Panc1 (cell line): ENCODE measurements around the gene CCRL2. TPM values are rescaled to one million over a fixed set of nuclear protein-coding genes. Genes with fewer than 3 reads are reported as not detected.

Source experiments
- ATAC-seq: fragments of 200-7000 bp; cut with Tn5 transposase; 2 replicates; pipeline ENCODE4 v1.9.1; 2020; ENCODE audit warnings: mild to moderate bottlenecking, moderate library complexity
- BruUV-seq: library from RNA; stranded (reverse); fragments of 400-500 nt; replicated peaks from 2 replicates; lab custom pipeline; 2021; lab: Mats Ljungman, UMichigan
- CTCF ChIA-PET: fragments of 300-600 bp; sonication (Branson Sonifier 250); formaldehyde crosslinking; loops from one replicate; lab custom pipeline; 2022; ENCODE audit warnings: antibody characterized with exemption; lab: Charles Lee
- POLR2A ChIA-PET: fragments of 300-600 bp; sonication (Branson Sonifier 250); formaldehyde crosslinking; loops from one replicate; lab custom pipeline; 2022; ENCODE audit warnings: antibody characterized with exemption; lab: Charles Lee
- DNase-seq: peaks from one replicate; pipeline ENCODE4 v3.0.0-alpha.2; 2010; ENCODE audit warnings: low read depth, low spot score
- H3K27ac ChIP-seq: 2 replicates; pipeline ENCODE4 v1.5.1; 2011; ENCODE audit warnings: mild to moderate bottlenecking, low read length, inconsistent platforms
- H3K27me3 ChIP-seq: fragments of 200-500 bp; sonication (Bioruptor generic); 2 replicates; pipeline ENCODE4 v1.6.0; 2014; ENCODE audit warnings: low read length, inconsistent platforms; ENCODE audit not compliant: control insufficient read depth, insufficient read depth
- H3K36me3 ChIP-seq: fragments of 200-500 bp; sonication (Bioruptor generic); 2 replicates; pipeline ENCODE4 v1.5.1; 2014; ENCODE audit warnings: inconsistent platforms, mild to moderate bottlenecking, low read length, moderate library complexity; ENCODE audit not compliant: control insufficient read depth, insufficient read depth
- H3K4me1 ChIP-seq: 2 replicates; pipeline ENCODE4 v1.5.1; 2011; ENCODE audit warnings: inconsistent platforms, mild to moderate bottlenecking, low read length, moderate library complexity; ENCODE audit not compliant: control insufficient read depth, insufficient read depth
- H3K4me3 ChIP-seq, 2 experiments: 2 replicates each; pipeline ENCODE4 v1.5.1; 2011 to 2012; ENCODE audit warnings: low read depth in 2 of 2, low read length in 2 of 2, mild to moderate bottlenecking in 2 of 2, inconsistent platforms in 1 of 2, moderate library complexity in 1 of 2
- H3K9me3 ChIP-seq: fragments of 200-500 bp; sonication (Bioruptor generic); 2 replicates; pipeline ENCODE4 v1.5.1; 2014; ENCODE audit warnings: low read depth, mild to moderate bottlenecking, inconsistent platforms, low read length, moderate library complexity; ENCODE audit not compliant: control insufficient read depth, insufficient read depth
- POLR2AphosphoS5 ChIP-seq: IDR thresholded peaks from 2 replicates; pipeline ENCODE4 v1.6.1; 2012; ENCODE audit warnings: mild to moderate bottlenecking, low read depth, low read length, moderate library complexity
- SIN3A ChIP-seq: IDR thresholded peaks from 2 replicates; pipeline ENCODE4 v1.6.1; 2012; ENCODE audit warnings: low read depth, mild to moderate bottlenecking, low read length, moderate library complexity, borderline replicate concordance; ENCODE audit not compliant: insufficient read depth
- TCF7L2 ChIP-seq: IDR thresholded peaks from 2 replicates; pipeline ENCODE4 v1.6.1; 2011; ENCODE audit warnings: mild to moderate bottlenecking, low read depth, low read length, inconsistent platforms
- in situ Hi-C: cut with HindIII; loops from 2 replicates; pipeline ENCODE4 v1.10.0; 2016; ENCODE audit warnings: low sequenced_read_pairs, low pct_unique_long_range_greater_than_20kb
- intact Hi-C: fragments of 100-400 bp; cut with micrococcal nuclease; formaldehyde crosslinking; loops from one replicate; pipeline ENCODE4 v1.10.0; 2022; ENCODE audit not compliant: unreplicated experiment
- total RNA-seq: library from RNA; stranded (reverse); gene quantifications from one replicate; pipeline ENCODE4 v1.2.1, GENCODE V29; 2021; ENCODE audit not compliant: unreplicated experiment
- TF ChIP-seq, protein P1 (sequence below): fragments of 450-650 bp; IDR thresholded peaks from 2 replicates; pipeline ENCODE4 v1.5.1; 2017; ENCODE audit warnings: mild to moderate bottlenecking
- TF ChIP-seq, protein P2 (sequence below), 2 experiments: IDR thresholded peaks; 2 replicates each; pipeline ENCODE4 v1.6.1; 2011 to 2012; ENCODE audit warnings: low read depth in 2 of 2, control low read depth in 1 of 2, low read length in 1 of 2, mild to moderate bottlenecking in 1 of 2, moderate library complexity in 1 of 2; ENCODE audit not compliant: insufficient read depth in 1 of 2

Gene CCRL2
- total RNA-seq, 1 experiment from 2014 or later: not detected

DNA sequence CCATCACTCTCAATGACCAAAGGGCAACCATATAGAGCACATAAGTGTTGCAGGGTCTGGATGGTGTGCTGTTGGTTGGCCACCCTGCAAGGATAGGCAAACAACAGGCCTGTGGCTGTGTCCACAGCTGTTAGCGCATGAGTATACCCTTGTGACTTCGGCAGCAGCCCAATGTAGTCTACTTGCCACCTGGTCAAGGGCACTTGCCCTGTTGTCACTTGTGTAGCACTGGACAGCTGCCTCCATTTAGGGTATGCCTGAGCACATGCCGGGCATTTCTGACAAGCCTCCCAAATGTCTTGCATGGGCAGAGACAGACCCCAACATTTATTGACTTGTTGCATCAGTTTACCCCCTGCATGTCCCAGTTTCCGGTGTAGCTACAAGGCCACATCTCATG is 12.8 kb downstream of the CCRL2 start:
- H3K9me3 ChIP-seq: no peaks in the 10 kb centered on the region
- DNase-seq (no peak), ATAC-seq (no peak)
- no peak overlapping the region for H3K27ac ChIP-seq
- in situ Hi-C loops: no loop called here
- ChIA-PET POLR2A (no interaction called here), CTCF (no interaction called here)
- TF ChIP-seq, protein P1, sequence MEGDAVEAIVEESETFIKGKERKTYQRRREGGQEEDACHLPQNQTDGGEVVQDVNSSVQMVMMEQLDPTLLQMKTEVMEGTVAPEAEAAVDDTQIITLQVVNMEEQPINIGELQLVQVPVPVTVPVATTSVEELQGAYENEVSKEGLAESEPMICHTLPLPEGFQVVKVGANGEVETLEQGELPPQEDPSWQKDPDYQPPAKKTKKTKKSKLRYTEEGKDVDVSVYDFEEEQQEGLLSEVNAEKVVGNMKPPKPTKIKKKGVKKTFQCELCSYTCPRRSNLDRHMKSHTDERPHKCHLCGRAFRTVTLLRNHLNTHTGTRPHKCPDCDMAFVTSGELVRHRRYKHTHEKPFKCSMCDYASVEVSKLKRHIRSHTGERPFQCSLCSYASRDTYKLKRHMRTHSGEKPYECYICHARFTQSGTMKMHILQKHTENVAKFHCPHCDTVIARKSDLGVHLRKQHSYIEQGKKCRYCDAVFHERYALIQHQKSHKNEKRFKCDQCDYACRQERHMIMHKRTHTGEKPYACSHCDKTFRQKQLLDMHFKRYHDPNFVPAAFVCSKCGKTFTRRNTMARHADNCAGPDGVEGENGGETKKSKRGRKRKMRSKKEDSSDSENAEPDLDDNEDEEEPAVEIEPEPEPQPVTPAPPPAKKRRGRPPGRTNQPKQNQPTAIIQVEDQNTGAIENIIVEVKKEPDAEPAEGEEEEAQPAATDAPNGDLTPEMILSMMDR: no peak
- TF ChIP-seq SIN3A (no peak), TCF7L2 (no peak), POLR2AphosphoS5 (no peak)
- TF ChIP-seq, protein P2, sequence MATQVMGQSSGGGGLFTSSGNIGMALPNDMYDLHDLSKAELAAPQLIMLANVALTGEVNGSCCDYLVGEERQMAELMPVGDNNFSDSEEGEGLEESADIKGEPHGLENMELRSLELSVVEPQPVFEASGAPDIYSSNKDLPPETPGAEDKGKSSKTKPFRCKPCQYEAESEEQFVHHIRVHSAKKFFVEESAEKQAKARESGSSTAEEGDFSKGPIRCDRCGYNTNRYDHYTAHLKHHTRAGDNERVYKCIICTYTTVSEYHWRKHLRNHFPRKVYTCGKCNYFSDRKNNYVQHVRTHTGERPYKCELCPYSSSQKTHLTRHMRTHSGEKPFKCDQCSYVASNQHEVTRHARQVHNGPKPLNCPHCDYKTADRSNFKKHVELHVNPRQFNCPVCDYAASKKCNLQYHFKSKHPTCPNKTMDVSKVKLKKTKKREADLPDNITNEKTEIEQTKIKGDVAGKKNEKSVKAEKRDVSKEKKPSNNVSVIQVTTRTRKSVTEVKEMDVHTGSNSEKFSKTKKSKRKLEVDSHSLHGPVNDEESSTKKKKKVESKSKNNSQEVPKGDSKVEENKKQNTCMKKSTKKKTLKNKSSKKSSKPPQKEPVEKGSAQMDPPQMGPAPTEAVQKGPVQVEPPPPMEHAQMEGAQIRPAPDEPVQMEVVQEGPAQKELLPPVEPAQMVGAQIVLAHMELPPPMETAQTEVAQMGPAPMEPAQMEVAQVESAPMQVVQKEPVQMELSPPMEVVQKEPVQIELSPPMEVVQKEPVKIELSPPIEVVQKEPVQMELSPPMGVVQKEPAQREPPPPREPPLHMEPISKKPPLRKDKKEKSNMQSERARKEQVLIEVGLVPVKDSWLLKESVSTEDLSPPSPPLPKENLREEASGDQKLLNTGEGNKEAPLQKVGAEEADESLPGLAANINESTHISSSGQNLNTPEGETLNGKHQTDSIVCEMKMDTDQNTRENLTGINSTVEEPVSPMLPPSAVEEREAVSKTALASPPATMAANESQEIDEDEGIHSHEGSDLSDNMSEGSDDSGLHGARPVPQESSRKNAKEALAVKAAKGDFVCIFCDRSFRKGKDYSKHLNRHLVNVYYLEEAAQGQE (IDR thresholded peaks at IDR 0.05; ENCODE audit: insufficient read depth in 1 of 2, low read depth in 2 of 2, low read length in 1 of 2): no peak
- intact Hi-C loops: no loop called here
- no TSS peak for BruUV-seq
- no peaks in the 10 kb centered on the region for H3K27me3 ChIP-seq
- H3K36me3 ChIP-seq: no peaks in the 10 kb centered on the region
- no peaks in the 10 kb centered on the region for H3K4me1 ChIP-seq
- H3K4me3 ChIP-seq: no peak overlapping the region

DNA sequence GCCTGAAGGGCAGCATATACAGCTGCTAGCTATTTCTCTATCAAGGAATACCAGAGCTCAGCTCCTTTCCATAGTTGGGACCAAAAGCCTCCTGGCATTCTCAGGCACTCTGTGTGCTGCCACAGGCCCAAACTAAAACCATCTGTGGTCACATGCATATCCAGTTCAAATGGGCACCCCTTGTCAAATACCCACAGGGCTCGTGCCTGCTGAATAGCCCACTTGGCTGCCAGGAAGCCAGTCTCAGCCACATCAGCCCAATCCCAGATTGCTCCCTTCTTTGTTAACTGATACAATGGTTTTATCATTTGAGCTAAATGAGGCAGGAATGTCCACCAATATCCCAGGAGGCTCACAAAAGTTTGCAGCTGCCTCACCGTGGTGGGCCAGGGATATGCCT is 13.9 kb downstream of the CCRL2 start:
- ChIA-PET CTCF (no interaction called here), POLR2A (no interaction called here)
- no peak for TF ChIP-seq POLR2AphosphoS5
- no peaks in the 10 kb centered on the region for H3K36me3 ChIP-seq
- no peaks in the 10 kb centered on the region for H3K27me3 ChIP-seq
- in situ Hi-C loops: no loop called here
- H3K4me1 ChIP-seq: no peaks in the 10 kb centered on the region
- no peak for ATAC-seq
- no peak overlapping the region for H3K27ac ChIP-seq
- no peak for DNase-seq
- intact Hi-C loops: no loop called here
- no peaks in the 10 kb centered on the region for H3K9me3 ChIP-seq
- no peak overlapping the region for H3K4me3 ChIP-seq
- BruUV-seq: no TSS peak

DNA sequence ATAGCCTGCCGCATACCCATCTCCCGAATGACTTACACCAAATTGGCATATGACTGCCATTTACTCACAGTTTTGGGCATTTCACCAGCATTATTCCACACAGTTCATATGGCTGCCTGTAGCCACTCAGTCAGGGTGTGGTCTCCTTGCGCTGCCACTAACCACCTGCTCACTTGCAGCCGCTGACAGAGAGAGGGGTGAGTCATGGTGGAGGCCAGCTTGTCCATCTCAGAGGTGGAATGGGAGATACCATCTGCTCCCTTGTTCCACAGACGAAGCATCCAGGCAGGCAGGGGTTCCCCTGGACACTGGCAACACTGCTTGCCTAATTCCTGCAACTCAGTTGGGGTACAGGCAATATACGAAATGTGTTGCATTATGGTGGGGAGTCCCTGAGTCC is 15.6 kb downstream of the CCRL2 start:
- intact Hi-C loops: no loop called here
- POLR2A ChIA-PET: no interaction called here
- H3K27ac ChIP-seq: no peak overlapping the region
- no peaks in the 10 kb centered on the region for H3K36me3 ChIP-seq
- DNase-seq (no peak), ATAC-seq (no peak)
- H3K9me3 ChIP-seq: no peaks in the 10 kb centered on the region
- in situ Hi-C loops: no loop called here
- no peaks in the 10 kb centered on the region for H3K4me1 ChIP-seq
- no peaks in the 10 kb centered on the region for H3K27me3 ChIP-seq
- no TSS peak for BruUV-seq
- CTCF ChIA-PET: no interaction called here
- H3K4me3 ChIP-seq: no peak overlapping the region
- TF ChIP-seq, protein P2 (IDR thresholded peaks at IDR 0.05; ENCODE audit: insufficient read depth in 1 of 2, low read depth in 2 of 2, low read length in 1 of 2): no peak
- TF ChIP-seq, protein P1: no peak
- no peak for TF ChIP-seq SIN3A
- TF ChIP-seq POLR2AphosphoS5: no peak
- TF ChIP-seq TCF7L2: no peak
